LoVo (cell line): ENCODE data around the gene GSG1.

Experiments
- DNase-seq: peaks from one replicate; pipeline ENCODE4 v3.0.0-alpha.2; 2016; ENCODE audit warnings: low spot score

GSG1 gene

DNA sequence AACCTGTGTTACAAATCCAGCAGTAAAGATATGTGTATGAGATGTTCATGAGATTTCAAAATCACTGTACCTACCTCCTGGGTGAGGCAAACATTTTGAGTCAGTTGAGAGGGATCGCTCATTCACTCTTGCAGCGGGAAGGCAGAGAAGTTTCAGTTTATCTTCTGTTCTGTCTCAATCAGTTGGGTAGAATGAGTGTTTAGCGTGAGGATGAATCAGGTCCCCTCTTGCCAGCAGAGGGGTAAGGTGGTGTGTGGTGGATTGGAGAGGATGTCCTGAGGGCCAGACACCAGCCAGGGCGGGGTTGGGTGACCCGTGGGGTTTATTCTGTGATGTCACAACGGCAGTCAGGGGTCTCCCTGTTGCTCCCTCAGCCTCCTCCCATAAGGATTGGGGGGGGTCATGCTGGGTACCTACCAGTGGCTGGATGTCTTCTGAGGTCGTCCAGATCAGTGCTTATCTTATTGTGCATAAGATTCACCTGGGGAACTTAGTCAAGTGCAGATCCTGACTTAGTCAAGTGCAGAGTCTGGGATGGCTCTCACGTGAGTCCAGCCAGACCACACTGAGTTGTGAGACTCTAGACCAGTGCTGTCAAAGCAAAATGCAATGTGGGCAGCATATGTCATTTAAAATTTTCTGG, at the start of gene GSG1:
GSG1 (minus strand) TSS at position 277 of the 643 bp plus-strand sequence; CDS start at position 122, 155 bp downstream.
- DNase-seq = no peak

DNA sequence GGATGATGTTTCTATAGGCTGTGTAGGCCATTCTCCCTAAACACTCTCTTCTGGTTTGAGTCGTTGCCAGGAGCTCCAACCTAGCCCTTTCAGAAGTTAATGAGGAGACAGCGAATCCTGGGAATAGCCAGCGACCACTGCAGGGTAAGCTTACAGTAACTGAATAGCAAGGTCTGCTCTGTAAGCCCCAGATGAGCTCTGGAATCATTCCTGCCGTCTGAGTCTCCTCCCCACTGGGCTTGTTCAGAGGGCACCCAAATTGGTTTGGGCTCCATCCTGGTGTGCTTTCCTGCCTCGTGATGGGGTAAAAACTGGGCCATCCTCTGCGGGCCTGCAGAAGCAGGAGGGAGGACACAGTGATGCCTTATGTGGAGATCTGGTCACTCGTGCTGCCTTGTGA, 49.7 kb upstream of the GSG1 start:
- no peak for DNase-seq

DNA sequence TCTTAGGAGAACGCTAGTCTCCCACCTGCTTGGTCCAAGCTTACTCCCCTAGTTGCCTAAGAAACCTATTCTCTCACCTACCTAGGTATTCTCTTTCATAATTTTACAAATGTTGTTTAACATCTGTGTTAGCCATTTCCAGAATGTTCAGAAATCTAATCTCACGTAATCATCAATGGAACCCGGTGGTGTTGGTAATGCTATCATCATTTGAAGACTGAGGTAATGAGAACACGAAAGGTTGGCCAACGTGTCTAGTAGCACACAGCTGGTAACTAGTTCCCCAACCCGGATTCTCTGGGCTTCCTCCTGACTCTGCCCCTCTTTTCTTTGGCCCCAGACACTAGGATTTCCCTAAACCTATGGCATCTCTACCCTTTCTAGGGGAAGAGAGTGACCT, 49.3 kb upstream of the GSG1 start:
- no peak for DNase-seq

DNA sequence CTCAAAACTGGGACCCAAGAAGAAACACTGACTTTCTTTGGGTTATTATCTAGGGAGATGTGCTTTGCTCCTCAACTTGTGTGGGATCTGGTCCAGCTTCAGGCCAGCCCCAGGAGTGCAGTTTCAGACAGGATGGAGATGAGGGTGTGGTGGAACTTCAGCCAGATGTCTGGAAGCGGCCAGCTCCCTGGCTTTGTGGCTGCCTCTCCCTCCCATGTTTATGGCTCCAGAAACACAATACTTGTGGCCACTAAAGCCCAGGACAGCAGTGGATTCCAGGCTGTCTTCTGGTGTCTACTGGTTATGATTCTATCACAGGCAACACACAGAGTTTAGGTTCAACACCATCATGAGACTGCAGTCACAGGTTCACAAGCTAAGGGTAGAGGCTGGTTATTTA, 48.8 kb upstream of the GSG1 start:
- no peak for DNase-seq

DNA sequence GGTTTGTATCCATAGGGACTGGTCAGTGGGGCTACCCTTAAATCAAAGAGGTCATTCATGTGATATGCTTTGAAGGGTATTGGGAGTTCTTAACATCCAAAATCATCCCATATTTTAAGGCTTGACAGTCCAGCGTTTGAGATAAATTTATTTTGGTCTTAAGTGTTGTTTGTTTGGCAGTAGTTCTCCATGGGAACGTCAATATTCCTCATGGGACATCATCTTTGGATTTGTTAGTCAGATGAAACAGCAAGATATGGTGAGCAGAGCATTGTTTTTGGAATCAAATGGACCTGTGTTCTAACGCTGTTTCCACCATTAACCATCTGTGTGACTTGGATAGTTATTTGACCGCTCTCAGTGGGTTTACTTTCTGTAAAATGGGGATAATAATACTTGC, 45.9 kb upstream of the GSG1 start:
- no peak for DNase-seq

DNA sequence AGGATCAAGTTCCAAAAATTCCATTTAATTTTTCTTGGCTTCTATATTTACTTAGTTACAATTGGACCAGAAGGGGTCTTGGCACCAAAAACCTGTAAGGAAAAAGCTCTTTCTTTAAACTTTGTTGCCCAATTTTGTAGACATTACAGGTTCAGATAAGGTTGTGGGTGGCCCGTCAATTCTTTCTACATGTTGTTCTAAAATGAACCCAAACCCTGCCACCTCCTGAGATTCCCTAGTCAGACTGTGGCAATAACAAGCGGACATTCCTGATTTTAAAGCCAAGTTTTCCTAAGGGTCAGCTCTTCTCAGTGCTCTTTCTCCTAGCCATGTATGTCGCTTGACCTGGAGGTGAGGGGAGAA, 45.0 kb upstream of the GSG1 start:
- no peak for DNase-seq

DNA sequence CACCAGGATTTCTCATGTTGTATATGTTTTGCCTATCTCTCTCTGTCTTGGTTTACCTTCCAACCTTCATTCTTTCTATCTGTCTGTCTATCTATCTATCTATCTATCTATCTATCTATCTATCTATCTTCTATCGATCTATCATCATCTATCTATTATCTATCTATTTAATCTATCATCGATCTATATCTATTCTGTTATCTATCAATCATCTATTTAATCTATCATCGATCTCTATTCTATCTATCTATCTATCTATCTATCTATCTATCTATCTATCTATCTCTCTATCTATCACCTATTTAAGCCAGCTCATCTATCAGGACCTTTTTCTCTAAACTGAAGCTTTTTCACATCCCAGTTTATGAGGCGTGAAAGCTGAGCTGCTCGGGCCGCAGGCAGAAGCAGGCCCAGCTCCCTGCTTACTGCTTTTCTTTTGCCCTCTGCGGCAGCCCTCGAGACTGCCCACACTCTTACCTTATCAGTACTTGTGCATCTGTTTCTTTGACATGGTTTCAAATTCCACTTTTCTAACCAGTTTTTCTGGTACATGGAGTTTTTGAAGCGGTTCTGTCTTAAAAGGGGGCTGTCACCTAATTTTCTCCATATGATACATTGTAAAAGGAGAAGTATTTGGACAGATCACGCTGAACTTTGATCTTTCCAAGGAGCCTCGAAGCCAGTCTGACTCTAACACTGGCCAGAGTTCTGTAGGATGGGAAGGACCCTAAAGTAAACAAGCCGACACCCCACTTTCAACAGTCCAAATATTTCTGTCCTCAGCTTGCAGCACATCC, 44.4 kb upstream of the GSG1 start:
- no peak for DNase-seq

DNA sequence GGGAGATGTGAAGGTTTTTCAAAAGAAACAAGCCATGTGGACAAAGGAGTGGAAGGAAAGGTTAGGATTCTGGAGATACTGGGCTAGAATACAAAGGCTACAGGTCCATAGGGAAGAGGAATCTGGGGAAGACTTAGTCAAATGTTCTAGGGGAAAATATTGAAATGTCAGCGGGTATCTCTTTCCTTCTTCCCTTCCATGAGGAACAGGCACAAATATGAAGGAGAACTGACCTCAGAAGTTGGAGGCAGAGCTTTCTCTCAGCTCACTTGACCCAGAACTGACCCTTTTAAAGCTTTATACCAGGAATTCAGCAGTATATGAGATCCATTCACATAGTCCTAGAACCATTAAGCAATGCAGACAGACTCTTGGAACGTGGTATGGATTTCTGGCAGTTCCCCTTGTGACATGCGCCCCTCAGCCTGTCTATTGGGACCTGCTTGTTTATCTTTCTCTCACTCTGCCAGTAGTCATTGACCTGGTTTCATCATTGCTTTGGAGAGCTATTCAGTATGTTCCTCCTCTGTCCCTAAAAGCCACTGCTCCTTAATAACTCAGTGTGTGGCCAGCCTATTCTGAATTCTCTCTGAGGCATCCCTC, 43.0 kb upstream of the GSG1 start:
- no peak for DNase-seq

DNA sequence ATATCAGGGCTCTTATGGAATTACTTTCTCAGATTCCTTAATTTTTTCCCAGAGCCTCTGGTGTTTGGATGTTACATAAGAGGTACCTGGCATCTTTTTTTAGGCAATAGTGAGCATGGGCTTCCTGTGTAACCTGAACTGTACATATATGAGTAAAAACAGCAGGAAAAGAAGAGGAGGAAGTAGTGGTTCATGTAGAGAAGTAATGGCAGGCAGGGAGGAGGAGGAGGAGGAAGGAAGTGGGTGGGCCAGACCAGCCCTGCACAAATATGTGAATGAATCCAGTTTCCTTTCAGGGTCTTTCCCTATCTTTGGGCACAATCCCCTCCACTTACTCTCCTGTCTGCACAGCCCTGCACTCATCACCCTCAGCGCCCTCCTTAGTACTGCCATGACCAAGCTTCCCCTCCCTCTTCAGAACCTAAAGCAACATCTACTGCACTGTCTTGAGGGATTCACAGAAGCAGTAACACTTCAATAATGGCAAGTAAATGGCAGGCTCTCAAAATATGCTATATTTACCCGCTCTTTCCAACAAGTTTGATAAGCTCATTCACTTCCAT, 40.9 kb upstream of the GSG1 start:
- no peak for DNase-seq

DNA sequence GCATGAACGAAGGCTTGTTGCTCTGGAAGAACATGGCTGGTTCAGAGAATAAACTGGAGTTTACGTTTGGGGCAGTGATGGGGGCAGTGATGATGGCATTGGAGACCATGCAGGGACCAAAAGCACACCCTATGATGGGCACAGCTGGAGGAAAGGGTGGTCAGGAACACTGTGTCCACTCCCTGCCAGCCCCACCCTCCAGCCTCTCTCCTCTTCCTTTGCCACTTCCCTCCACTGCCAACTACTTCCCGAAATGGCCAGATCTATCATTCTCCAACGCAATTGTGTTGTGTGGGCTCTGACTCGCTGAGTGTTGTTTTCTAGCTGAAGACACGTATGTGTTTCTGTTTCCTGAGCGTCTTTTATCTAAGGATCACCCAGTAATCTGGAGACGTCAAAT, 39.3 kb upstream of the GSG1 start:
- DNase-seq = no peak

DNA sequence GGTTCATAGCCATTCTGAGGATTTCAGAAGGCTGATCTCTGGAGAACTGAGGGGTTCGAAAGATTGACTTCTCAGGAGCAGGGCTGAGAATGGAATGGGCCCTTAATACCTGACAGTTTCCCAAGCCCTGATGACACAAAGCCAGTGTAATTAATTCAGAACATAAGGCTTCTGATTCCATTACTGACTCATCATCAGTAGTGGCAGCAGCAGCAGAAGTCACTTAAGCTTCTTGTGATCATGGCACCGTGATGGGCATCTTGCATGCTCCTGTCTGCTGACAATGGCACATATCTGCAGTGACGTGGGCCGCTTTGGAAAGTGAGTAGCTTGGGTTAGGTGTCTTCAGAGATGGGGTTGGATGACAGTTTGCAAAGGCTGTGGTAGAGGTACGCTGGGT, 38.2 kb upstream of the GSG1 start:
- no peak for DNase-seq

DNA sequence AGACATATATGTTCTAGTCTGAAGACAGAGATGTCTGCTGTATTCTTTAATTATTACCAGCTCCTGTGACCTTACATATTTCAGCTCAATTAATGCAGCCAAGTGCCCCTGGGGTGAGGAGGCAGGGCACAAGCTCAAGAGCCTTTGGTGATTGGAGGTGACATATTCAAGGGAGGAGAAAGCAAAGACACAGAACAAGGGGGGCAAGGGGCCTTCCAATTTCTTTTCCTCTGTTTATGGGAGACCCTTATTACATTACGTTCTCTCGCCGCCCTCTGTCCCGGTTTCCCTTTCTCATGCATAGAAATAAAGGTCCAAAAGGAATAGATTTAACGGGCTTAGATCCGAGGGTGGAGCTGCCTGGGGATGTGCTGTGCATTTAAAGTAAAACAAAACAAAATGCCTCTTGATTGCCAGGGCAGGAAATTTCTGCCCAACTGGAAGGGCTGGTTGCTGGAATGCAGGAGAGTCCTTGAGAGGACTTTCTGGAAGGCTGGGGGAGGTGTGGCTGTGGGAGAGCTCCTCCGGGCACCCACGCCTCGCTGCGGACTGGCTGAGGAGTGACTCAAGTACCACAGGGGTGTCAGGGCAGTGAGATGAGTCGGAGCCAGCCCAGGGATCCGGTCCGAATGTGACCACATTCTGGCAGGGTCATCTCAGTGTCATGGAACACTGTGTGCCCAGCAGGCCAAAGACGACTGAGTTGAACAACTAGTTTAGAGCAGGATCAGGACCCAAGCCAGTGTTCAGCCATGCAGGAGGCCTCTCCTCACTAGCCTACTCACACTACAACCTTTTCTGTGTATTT, 32.1 kb upstream of the GSG1 start:
- peak; percentile 40 for DNase-seq

DNA sequence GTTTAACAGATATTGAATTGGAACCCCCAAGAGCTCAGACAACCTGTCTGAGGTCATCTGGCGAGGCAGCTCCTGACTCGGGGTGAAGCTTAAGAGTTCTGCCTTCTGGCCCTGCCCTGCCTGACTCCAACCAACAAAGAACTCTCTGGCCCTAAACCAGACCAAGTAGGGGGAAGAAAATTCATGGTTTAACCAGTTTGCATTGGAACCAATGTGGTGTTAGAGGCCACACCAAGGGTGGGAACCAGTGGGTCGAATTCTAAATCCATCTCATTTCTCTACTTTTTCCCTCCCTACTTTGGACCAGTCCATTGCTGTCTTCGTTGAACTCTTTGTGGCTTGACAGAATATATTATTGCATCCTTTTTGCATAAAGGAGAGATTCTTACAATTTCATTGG, 30.4 kb upstream of the GSG1 start:
- no peak for DNase-seq

DNA sequence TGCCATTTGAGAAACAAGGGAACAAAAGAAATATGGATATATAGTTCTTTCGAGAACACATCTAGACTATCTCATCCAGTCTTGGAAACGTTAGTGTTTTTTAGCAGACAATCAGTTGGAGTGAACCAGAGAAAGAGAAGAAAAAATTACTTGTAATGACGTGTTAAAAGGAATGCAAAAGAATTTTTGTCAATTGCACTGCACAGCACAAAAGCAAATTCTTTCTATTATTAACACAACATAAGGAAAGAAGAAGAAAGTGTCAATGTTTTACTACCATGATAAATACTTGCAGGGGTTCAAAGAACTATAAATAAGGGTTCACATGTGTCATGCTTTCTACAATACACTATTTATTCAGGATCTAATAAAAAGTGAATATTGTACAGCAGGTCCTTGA, 27.5 kb upstream of the GSG1 start:
- DNase-seq = no peak

DNA sequence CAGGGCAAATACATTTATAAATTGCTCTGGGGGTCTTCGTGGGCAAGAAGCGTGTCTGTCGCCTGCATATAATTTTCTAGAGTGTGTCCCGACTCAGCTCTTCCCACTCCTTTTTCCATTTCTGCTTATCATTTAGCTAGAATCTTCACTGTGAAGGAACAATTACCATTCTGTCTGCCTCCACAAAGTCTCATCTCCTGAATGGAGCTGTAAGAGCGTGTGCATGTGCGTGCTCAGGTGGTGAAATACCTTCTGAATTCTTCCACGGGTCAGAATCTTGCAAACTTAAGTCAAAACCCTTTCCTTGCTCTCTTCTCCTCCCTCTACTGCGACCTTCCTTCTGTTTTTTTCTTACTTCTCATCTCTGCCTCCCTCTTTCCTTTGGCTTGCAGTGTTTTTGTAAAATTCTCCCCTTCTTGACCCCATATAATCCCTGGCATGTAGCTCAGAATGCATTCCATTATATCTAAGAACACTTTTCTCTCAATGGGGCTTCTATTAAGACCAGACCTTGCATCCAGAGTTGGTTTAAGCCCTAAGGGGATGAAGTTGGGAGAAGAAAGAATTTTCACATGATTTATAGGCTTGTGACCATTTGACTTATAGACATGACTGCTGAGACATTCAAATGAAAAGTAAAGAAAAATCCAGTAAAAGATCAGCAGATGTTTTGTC, 25.0 kb upstream of the GSG1 start:
- no peak for DNase-seq

DNA sequence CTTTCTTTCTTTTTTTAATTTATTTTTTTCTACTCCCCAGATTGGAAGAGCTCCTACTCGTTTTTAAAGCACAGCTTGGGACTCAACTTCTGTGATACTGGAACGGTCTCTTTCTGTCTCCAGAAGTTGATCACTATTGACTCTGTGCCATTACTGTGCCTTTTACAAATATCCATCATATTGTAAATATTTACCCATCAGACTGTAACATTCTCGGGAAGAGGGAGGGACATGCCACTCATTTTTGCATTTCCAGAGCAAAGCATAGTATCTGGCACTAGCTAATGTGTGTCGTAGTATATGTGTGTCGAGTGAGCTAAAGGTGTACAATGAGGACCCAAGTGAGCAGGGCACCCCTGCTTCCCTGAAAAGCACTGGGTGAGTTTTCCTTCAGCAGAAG, 24.0 kb upstream of the GSG1 start:
- DNase-seq = no peak

DNA sequence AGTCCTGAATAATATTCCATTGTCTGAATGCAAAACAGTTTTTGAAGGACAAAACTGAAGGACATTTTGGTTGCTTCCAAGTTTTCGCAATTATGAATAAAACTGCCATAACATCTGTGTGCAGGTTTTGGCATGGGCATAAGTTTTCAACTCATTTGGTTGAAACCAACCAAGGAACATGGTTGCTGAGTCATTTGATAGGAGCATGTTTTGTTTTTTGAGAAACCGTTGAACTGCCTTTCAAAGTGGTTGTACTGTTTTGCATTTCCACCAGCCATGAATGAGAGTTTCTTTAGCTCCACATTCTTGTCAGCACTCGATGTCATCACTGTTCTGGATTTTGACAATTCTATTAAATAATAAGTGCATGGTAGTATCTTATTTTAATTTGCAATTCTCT, 23.0 kb upstream of the GSG1 start:
- DNase-seq = no peak

DNA sequence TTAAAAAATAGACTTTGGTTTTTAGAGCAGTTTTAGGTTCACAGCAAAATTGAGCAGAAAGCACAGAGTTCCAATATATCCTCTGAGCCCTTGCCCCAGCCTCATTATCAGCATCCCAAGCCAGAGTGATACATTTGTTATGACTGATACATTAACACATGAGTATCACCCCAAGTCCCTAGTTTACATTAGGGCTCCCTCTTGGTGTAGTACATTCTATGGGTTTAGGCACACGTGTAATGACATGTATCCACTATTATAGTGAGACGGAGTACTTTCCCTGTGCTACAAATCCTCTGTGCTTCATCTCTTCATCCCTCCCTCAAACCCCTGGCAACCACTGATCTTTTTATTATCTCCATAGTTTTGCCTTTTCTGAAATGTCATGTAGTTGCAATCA, 22.5 kb upstream of the GSG1 start:
- DNase-seq = no peak

DNA sequence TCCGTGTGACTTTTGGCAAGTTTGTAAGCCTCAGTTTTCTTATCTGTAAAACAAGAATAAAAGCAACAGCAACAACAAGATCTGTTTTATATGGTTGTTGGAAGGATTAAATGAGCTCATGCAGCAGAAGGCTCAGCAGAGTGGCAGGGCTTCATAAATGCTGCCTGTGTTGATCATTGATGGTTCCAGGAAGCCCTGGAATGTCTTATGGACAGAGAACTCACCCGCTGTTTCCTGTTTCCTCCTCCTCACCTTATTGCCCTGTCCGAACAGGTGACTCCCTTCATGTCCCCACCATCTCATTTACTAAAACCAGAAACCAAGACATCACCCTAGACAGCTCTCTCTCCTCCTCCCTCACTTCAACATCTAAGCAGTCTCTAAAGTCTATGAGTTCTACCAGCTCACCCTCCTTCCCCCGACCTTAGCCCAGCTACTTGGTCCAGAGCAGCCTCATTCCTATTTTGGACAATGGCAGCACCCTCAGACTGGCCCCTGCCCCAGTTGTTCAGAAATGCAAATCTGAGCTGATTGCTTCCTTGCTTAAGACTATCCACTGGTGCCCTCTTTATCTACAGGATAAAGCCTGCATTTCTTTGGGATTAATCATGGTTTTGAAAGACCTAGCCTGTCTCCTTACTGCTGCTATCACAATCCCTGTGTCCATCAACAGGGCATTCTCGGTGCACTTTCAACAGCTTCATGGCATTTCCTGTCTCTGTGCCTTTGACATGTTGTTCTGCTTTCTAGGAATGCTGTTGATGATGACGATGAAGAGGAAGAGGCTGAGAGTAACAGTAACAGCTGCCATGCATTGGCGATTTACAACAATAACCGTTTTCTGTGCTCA, 21.4 kb upstream of the GSG1 start:
- peak; percentile 20 for DNase-seq

DNA sequence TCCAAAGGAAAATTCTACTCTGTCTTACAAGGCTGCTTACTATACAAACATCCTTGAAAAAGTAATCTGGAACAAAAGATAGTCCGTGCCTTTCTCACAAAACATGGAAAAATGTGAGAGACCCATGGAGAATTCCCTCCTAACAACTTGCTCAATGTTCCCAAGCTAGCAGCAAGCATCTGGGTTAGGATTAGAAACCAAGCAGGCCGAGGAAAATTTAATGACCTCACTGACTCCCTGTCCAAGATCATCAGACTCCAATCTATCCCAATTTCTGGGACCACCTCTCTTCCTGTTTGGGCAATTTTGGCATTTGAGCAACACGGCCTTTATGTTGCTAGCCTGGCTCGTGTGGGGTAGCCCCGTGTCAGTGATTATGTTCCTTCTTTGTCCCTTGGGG, 18.1 kb upstream of the GSG1 start:
- DNase-seq = no peak

DNA sequence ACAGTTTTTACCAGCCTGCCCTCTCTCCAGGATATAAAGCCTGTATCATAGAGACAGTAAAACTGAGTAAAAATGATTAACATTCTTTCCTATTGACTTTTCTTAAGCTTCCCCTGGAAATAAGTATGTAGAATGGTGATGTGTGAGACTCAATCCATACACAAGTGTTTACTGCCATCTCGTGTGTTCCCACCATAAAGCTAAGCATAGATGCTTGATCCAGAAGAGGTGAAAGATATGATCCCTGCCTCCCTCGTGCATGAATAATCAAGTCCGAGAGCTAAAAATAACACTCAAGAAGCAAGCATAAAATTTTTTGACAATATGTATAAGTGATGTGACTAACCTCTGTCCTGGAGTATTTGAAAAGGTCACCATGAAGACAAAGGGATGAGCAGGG, 16.9 kb upstream of the GSG1 start:
- DNase-seq = no peak
